ENCODE results near the gene TLL2.

DNA sequence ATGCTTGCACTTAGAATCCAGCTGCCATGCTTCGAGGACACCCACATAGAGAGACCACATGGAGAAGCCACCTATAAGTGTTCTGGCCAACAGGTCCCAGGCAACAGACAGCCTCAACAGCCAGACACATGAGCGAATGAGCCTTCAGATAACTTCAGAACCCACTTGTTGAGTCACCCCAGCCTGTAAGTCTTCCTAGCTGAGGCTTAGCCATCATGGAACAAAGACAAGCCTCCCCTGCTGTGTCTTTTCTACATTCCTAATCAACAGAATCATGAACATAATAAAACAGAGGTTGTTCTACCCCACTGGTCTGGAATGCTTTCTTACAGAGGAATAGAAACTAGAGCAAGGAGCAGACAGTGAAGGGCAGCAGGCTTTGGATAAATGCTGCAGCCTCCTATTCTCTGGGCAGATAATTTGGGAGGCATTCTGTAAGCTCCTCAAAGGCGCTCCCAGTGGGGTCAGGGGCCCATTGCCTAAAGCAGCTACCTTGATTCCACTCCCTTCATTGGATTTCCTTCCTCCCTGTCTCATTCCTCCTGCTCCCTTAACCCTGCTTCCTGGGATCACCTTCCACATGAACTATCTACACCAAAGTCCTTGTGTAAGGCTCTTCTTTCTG, 4.6 kb downstream of the TLL2 start:
- TF ChIP-seq, protein P1, sequence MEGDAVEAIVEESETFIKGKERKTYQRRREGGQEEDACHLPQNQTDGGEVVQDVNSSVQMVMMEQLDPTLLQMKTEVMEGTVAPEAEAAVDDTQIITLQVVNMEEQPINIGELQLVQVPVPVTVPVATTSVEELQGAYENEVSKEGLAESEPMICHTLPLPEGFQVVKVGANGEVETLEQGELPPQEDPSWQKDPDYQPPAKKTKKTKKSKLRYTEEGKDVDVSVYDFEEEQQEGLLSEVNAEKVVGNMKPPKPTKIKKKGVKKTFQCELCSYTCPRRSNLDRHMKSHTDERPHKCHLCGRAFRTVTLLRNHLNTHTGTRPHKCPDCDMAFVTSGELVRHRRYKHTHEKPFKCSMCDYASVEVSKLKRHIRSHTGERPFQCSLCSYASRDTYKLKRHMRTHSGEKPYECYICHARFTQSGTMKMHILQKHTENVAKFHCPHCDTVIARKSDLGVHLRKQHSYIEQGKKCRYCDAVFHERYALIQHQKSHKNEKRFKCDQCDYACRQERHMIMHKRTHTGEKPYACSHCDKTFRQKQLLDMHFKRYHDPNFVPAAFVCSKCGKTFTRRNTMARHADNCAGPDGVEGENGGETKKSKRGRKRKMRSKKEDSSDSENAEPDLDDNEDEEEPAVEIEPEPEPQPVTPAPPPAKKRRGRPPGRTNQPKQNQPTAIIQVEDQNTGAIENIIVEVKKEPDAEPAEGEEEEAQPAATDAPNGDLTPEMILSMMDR (IDR thresholded peaks at IDR 0.05) = no peak
- TF ChIP-seq POLR2A (IDR thresholded peaks at IDR 0.05) (no peak), EP300 (IDR thresholded peaks at IDR 0.05) (no peak)

Data from tibial nerve (tissue), 4 donors.